GM19351 (cell line): Measurements from ENCODE around the gene PRKCQ.

Experiments
- ATAC-seq: cut with Tn5 transposase; IDR thresholded peaks from one replicate; pipeline ENCODE4 v1.9.1; 2021; ENCODE audit warnings: mild to moderate bottlenecking, moderate library complexity; ENCODE audit not compliant: unreplicated experiment

PRKCQ gene

GRCh38 chr10:6416892-6417512 is 163.1 kb downstream of the PRKCQ start:
- no peak for ATAC-seq

GRCh38 chr10:6411436-6411835 is 168.6 kb downstream of the PRKCQ start:
- no peak for ATAC-seq

GRCh38 chr10:6410830-6411229 is 169.2 kb downstream of the PRKCQ start:
- no peak for ATAC-seq

- ATAC-seq, result no peak
These were observed 170.0 kb downstream of the PRKCQ start for GRCh38 chr10:6409971-6410643.

- ATAC-seq, result no peak
These were observed 171.3 kb downstream of the PRKCQ start for GRCh38 chr10:6408799-6409198.

- ATAC-seq, result no peak
These were observed 172.9 kb downstream of the PRKCQ start for GRCh38 chr10:6407034-6407721.

GRCh38 chr10:6406220-6407033 is 173.6 kb downstream of the PRKCQ start:
- no peak for ATAC-seq

GRCh38 chr10:6405713-6406112 is 174.4 kb downstream of the PRKCQ start:
- no peak for ATAC-seq

- ATAC-seq, result no peak
These were observed 175.7 kb downstream of the PRKCQ start for GRCh38 chr10:6404127-6405072.

GRCh38 chr10:6402960-6403359 is 177.1 kb downstream of the PRKCQ start:
- no peak for ATAC-seq

GRCh38 chr10:6402349-6402709 is 177.7 kb downstream of the PRKCQ start:
- ATAC-seq, result no peak

GRCh38 chr10:6401558-6402348 is 178.3 kb downstream of the PRKCQ start:
- peak; percentile 82 for ATAC-seq

GRCh38 chr10:6400821-6401465 is 179.1 kb downstream of the PRKCQ start:
- ATAC-seq, result no peak

GRCh38 chr10:6400331-6400730 is 179.7 kb downstream of the PRKCQ start:
- no peak for ATAC-seq

- ATAC-seq, result no peak
These were observed 180.2 kb downstream of the PRKCQ start for GRCh38 chr10:6399879-6400278.

GRCh38 chr10:6399231-6399741 is 180.8 kb downstream of the PRKCQ start:
- no peak for ATAC-seq

- no peak for ATAC-seq
These were observed 181.7 kb downstream of the PRKCQ start for GRCh38 chr10:6398399-6398798.

GRCh38 chr10:6396652-6397051 is 183.4 kb downstream of the PRKCQ start:
- no peak for ATAC-seq

GRCh38 chr10:6396226-6396625 is 183.8 kb downstream of the PRKCQ start:
- no peak for ATAC-seq
